SK-N-SH (cell line): ENCODE measurements around the gene ZSCAN21. TPM values are rescaled to one million over a fixed set of nuclear protein-coding genes. Genes with fewer than 3 reads are reported as not detected.

ENCODE experiments used
- CTCF ChIA-PET: fragments of 300-600, 350-600 bp; formaldehyde crosslinking; extraction: SDS; loops from one replicate; lab custom pipeline; 2021; lab: Yijun Ruan, JAX
- POLR2A ChIA-PET: fragments of 350-600 bp; sonication (Branson Sonifier 250); formaldehyde crosslinking; extraction: SDS; loops from one replicate; lab custom pipeline; 2020; ENCODE audit warnings: antibody characterized with exemption, inconsistent platforms; lab: Yijun Ruan, JAX
- DNase-seq: peaks from one replicate; pipeline ENCODE4 v3.0.0; 2012
- H2AFZ ChIP-seq: fragments of 200-600 bp; sonication (generic); 2 replicates; pipeline ENCODE4 v1.8.1; 2016; ENCODE audit warnings: antibody characterized with exemption, mild to moderate bottlenecking, low read depth
- H3F3A ChIP-seq: fragments of 200-600 bp; sonication (generic); replicated peaks from 2 replicates; pipeline ENCODE3; 2016; ENCODE audit warnings: antibody characterized with exemption, mild to moderate bottlenecking; ENCODE audit not compliant: insufficient read depth
- H3K27ac ChIP-seq, 2 experiments: fragments of 200-500 bp in 1 of 2; fragments of 200-600 bp in 1 of 2; sonication (Bioruptor generic) in 1 of 2; sonication (generic), shearing (Covaris generic) in 1 of 2; 2 replicates each; pipeline versions ENCODE4 v1.5.1 to v1.6.1; 2014 to 2016; ENCODE audit warnings: low read depth in 2 of 2, inconsistent platforms in 1 of 2, low read length in 1 of 2, mild to moderate bottlenecking in 1 of 2, mixed read lengths in 1 of 2
- H3K27me3 ChIP-seq: fragments of 200-600 bp; sonication (generic), shearing (Covaris generic); 2 replicates; pipeline ENCODE4 v1.6.1; 2016; ENCODE audit warnings: mixed run types; ENCODE audit not compliant: insufficient read depth
- H3K36me3 ChIP-seq, 2 experiments: fragments of 200-500 bp in 1 of 2; fragments of 200-600 bp in 1 of 2; sonication (Bioruptor generic) in 1 of 2; sonication (generic) in 1 of 2; replicated peaks in 1 of 2; 2 replicates each; pipeline versions ENCODE3 to v1.5.1; 2014 to 2016; ENCODE audit warnings: low read length in 1 of 2, mild to moderate bottlenecking in 1 of 2; ENCODE audit not compliant: insufficient read depth in 2 of 2, control insufficient read depth in 1 of 2
- H3K4me1 ChIP-seq, 2 experiments: fragments of 200-500 bp in 1 of 2; fragments of 200-600 bp in 1 of 2; sonication (Bioruptor generic) in 1 of 2; sonication (generic), shearing (Covaris generic) in 1 of 2; 2 replicates each; pipeline versions ENCODE4 v1.5.1 to v1.6.1; 2014 to 2016; ENCODE audit warnings: low read depth in 1 of 2, low read length in 1 of 2, mixed run types in 1 of 2; ENCODE audit not compliant: insufficient read depth in 2 of 2, control insufficient read depth in 1 of 2
- H3K4me2 ChIP-seq: fragments of 200-600 bp; sonication (generic), shearing (Covaris generic); 2 replicates; pipeline ENCODE4 v1.6.1; 2017; ENCODE audit warnings: mixed run types
- H3K4me3 ChIP-seq, 2 experiments: fragments of 200-500 bp in 1 of 2; fragments of 200-600 bp in 1 of 2; sonication (Bioruptor generic) in 1 of 2; sonication (generic), shearing (Covaris generic) in 1 of 2; 2 replicates each; pipeline versions ENCODE4 v1.5.1 to v1.8.1; 2014 to 2016; ENCODE audit warnings: low read depth in 2 of 2, inconsistent platforms in 1 of 2, low read length in 1 of 2, mild to moderate bottlenecking in 1 of 2, mixed read lengths in 1 of 2, moderate library complexity in 1 of 2
- H3K79me2 ChIP-seq: fragments of 200-600 bp; sonication (generic); 2 replicates; pipeline ENCODE4 v1.8.1; 2017; ENCODE audit warnings: mild to moderate bottlenecking; ENCODE audit not compliant: insufficient read depth
- H3K9ac ChIP-seq: fragments of 200-600 bp; sonication (generic); 2 replicates; pipeline ENCODE4 v1.6.1; 2017; ENCODE audit warnings: mixed run types
- H3K9me2 ChIP-seq: fragments of 200-600 bp; sonication (generic); 2 replicates; pipeline ENCODE4 v1.6.1; 2017; ENCODE audit warnings: mixed run types
- H3K9me3 ChIP-seq: fragments of 200-600 bp; sonication (generic); 2 replicates; pipeline ENCODE4 v1.6.1; 2017; ENCODE audit warnings: mixed run types, mild to moderate bottlenecking, moderate library complexity
- H4K20me1 ChIP-seq: fragments of 200-600 bp; sonication (generic); 2 replicates; pipeline ENCODE4 v1.6.1; 2017; ENCODE audit warnings: mild to moderate bottlenecking, mixed run types; ENCODE audit not compliant: insufficient read depth
- CHD2 ChIP-seq: fragments of 150-350 bp; IDR thresholded peaks from 2 replicates; pipeline ENCODE4 v1.6.1; 2018; ENCODE audit warnings: low read length; ENCODE audit not compliant: partially characterized antibody
- ELF1 ChIP-seq: IDR thresholded peaks from 2 replicates; pipeline ENCODE4 v1.4.0; 2012
- EP300 ChIP-seq, 2 experiments: IDR thresholded peaks; 2 replicates each; pipeline versions ENCODE4 v1.4.0 to v1.6.1; 2012; ENCODE audit warnings: borderline replicate concordance in 1 of 2, low read depth in 1 of 2, low read length in 1 of 2
- EZH2phosphoT487 ChIP-seq: fragments of 200-600 bp; sonication (generic); IDR thresholded peaks from 2 replicates; pipeline ENCODE4 v1.6.1; 2017; ENCODE audit warnings: low read depth, mixed run types, mild to moderate bottlenecking, antibody characterized with exemption, moderate library complexity, borderline replicate concordance
- FOSL2 ChIP-seq: IDR thresholded peaks from 2 replicates; pipeline ENCODE4 v1.4.0; 2012; ENCODE audit warnings: low read depth, mild to moderate bottlenecking, moderate library complexity, borderline replicate concordance
- FOXJ3 ChIP-seq: sonication (generic); formaldehyde crosslinking; IDR thresholded peaks from 2 replicates; pipeline ENCODE4 v1.5.1; 2020; ENCODE audit warnings: mild to moderate bottlenecking, missing genetic modification reagents
- GABPA ChIP-seq: IDR thresholded peaks from 2 replicates; pipeline ENCODE4 v1.4.0; 2012; ENCODE audit warnings: low read depth, mild to moderate bottlenecking
- JUND ChIP-seq: IDR thresholded peaks from 2 replicates; pipeline ENCODE4 v1.4.0; 2012
- MXI1 ChIP-seq: IDR thresholded peaks from 2 replicates; pipeline ENCODE4 v1.6.1; 2012; ENCODE audit warnings: mild to moderate bottlenecking, low read depth, low read length, improper control_type of control experiment
- NRF1 ChIP-seq: IDR thresholded peaks from 2 replicates; pipeline ENCODE4 v1.6.1; 2012; ENCODE audit warnings: low read depth, mild to moderate bottlenecking, low read length
- POLR2AphosphoS5 ChIP-seq: IDR thresholded peaks from 2 replicates; pipeline ENCODE4 v1.6.1; 2012; ENCODE audit warnings: low read depth, low read length
- RAD21 ChIP-seq: IDR thresholded peaks from 2 replicates; pipeline ENCODE4 v1.6.1; 2012; ENCODE audit warnings: mild to moderate bottlenecking, low read length
- RCOR1 ChIP-seq: fragments of 150-350 bp; IDR thresholded peaks from 2 replicates; pipeline ENCODE4 v1.6.1; 2017; ENCODE audit warnings: antibody characterized with exemption, low read length
- RFX5 ChIP-seq: IDR thresholded peaks from 2 replicates; pipeline ENCODE4 v1.6.1; 2012; ENCODE audit warnings: mild to moderate bottlenecking, improper control_type of control experiment, low read length
- RXRA ChIP-seq: IDR thresholded peaks from 2 replicates; pipeline ENCODE4 v1.4.0; 2012; ENCODE audit warnings: low read depth, mild to moderate bottlenecking, borderline replicate concordance
- SMC3 ChIP-seq: IDR thresholded peaks from 2 replicates; pipeline ENCODE4 v1.6.1; 2012; ENCODE audit warnings: low read depth, low read length, improper control_type of control experiment
- TAF1 ChIP-seq: IDR thresholded peaks from 2 replicates; pipeline ENCODE4 v1.6.1; 2012; ENCODE audit warnings: low read depth, mild to moderate bottlenecking, low read length, moderate library complexity, borderline replicate concordance
- TCF12 ChIP-seq: IDR thresholded peaks from 2 replicates; pipeline ENCODE4 v1.4.0; 2012
- TEAD4 ChIP-seq: IDR thresholded peaks from 2 replicates; pipeline ENCODE4 v1.4.0; 2012; ENCODE audit warnings: mild to moderate bottlenecking, borderline replicate concordance; ENCODE audit not compliant: insufficient read depth
- USF1 ChIP-seq: IDR thresholded peaks from 2 replicates; pipeline ENCODE4 v1.4.0; 2012; ENCODE audit warnings: low read depth, borderline replicate concordance
- USF2 ChIP-seq: fragments of 150-350 bp; IDR thresholded peaks from 2 replicates; pipeline ENCODE4 v1.6.1; 2017; ENCODE audit warnings: antibody characterized with exemption, low read length, low read depth, borderline replicate concordance
- YY1 ChIP-seq: IDR thresholded peaks from 2 replicates; pipeline ENCODE4 v1.4.0; 2012; ENCODE audit warnings: low read depth, mild to moderate bottlenecking
- ZBTB33 ChIP-seq: IDR thresholded peaks from 2 replicates; pipeline ENCODE4 v1.4.0; 2012; ENCODE audit warnings: low read depth, borderline replicate concordance
- WGBS: methylation state at CpG from one replicate; pipeline ENCODE4 v1.1.6; 2017; ENCODE audit warnings: low lambda C conversion rate; 5-methylcytosine and 5-hydroxymethylcytosine counted together
- polyA plus RNA-seq, 3 experiments: library from polyadenylated mRNA; depleted of rRNA; stranded (reverse); fragments of >200 nt; gene quantifications; 2 replicates each; pipeline ENCODE4 v1.2.3, GENCODE V29; 2012
- TF ChIP-seq, protein P1 (sequence below): IDR thresholded peaks from 2 replicates; pipeline ENCODE4 v1.6.1; 2012; ENCODE audit warnings: mild to moderate bottlenecking, low read depth, low read length, moderate library complexity
- TF ChIP-seq, protein P2 (sequence below): IDR thresholded peaks from 2 replicates; pipeline ENCODE4 v1.4.0; 2012; ENCODE audit warnings: low read depth

The ZSCAN21 gene
- polyA plus RNA-seq, 1 of the 3 experiments (the other 2 are of a cell fraction), result 17.5 TPM

DNA sequence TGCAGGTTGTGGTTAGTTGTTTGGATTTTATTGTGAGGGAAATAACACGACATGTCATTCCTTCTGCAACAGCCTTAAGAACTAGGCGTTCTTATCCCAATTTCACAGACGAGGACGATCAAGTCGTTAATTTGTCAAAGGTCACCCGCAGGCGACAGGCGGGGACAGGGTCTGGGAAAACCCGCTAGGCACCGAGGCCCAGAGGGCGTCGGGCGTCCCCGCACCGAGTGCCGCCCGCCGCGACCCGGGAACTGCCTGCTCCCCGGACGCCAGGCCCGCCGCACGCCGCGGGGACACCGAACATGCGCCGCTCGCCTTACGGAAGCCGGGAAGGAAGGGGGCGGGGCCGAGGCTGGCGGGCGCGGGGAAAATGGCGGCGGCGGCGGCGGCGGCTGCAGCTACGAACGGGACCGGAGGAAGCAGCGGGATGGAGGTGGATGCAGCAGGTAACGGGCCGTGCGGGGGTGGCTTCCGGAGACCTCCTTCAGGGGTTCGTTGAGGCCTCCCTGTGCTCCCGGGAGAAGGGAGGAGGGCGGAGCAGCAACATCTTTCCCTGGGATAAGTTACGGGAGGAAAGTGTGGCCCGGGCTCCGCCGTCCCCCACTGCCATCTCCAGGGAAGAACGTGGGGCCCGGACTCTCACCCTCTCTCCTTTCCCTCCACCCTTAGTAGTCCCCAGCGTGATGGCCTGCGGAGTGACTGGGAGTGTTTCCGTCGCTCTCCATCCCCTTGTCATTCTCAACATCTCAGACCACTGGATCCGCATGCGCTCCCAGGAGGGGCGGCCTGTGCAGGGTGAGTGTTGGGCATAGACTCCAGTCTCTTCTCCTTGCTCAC, 39.3 kb downstream of the ZSCAN21 start, which contains the start of gene COPS6:
COPS6 (plus strand) TSS at position 349 of the 837 bp plus-strand sequence; CDS start at position 371, 22 bp downstream.
- no peaks in the 10 kb centered on the region for H3K27me3 ChIP-seq
- ChIA-PET POLR2A (interaction anchor here (0.7 to 7.5 kb wide), 4 partner anchors 12 to 341 kb away, joined by 3 to 98 read pairs (median 3); partner anchors contain the start of genes AP4M1, MCM7 and MEPCE), CTCF (interaction anchor here (0.8 to 1.2 kb wide), 5 partner anchors 13 to 159 kb away, joined by 3 to 4 read pairs (median 3); partner anchors contain the start of genes AP4M1 and GJC3)
- peak within 1 kb of the TSS; percentile 64 for H2AFZ ChIP-seq
- peaks cover 25 to 33% of the 10 kb centered on the region in 2 experiments; a peak in 3 of 4 replicates for H3K4me1 ChIP-seq
- H3K9me3 ChIP-seq, result no peaks in the 10 kb centered on the region
- peak within 1 kb of the TSS; percentile 84 to 98 for H3K27ac ChIP-seq
- peak within 1 kb of the TSS; percentile 93 for H3K4me2 ChIP-seq
- peak within 1 kb of the TSS; percentile 71 to 87 for H3K4me3 ChIP-seq
- 3% methylated on average over 38 of the region's 68 CpGs for WGBS
- peaks cover 51% of the 10 kb centered on the region for H3K79me2 ChIP-seq
- no peaks in the 10 kb centered on the region for H3K9me2 ChIP-seq
- H3K36me3 ChIP-seq, result peaks cover 30 to 37% of the 10 kb centered on the region in 2 experiments
- DNase-seq, result peak; percentile 97
- no peaks in the 10 kb centered on the region for H4K20me1 ChIP-seq
- peaks cover 72% of the 10 kb centered on the region for H3F3A ChIP-seq
- peak within 1 kb of the TSS; percentile 87 for H3K9ac ChIP-seq
- TF ChIP-seq JUND (no peak), ZBTB33 (no peak), GABPA (peak; percentile 47; the same call in 1 of the 2 replicates), RAD21 (no peak), FOXJ3 (CRISPR knock-in tag) (no peak), NRF1 (peak; percentile 69), USF2 (no peak), MXI1 (peak; percentile 92), RFX5 (no peak), TAF1 (peak; percentile 99), SMC3 (no peak), ELF1 (peak; percentile 62; the same call in 1 of the 2 replicates), YY1 (peak; percentile 99), TEAD4 (peak; percentile 13; the same call in 1 of the 2 replicates), TCF12 (no peak), USF1 (no peak), EP300 (IDR thresholded peaks at IDR 0.05; ENCODE audit: borderline replicate concordance in 1 of 2, low read depth in 1 of 2, low read length in 1 of 2) (no peak; a peak in 1 of 4 replicates), POLR2AphosphoS5 (peak; percentile 85), RCOR1 (no peak), EZH2phosphoT487 (no peak), CHD2 (no peak), RXRA (no peak), FOSL2 (no peak)
- TF ChIP-seq, protein P1, sequence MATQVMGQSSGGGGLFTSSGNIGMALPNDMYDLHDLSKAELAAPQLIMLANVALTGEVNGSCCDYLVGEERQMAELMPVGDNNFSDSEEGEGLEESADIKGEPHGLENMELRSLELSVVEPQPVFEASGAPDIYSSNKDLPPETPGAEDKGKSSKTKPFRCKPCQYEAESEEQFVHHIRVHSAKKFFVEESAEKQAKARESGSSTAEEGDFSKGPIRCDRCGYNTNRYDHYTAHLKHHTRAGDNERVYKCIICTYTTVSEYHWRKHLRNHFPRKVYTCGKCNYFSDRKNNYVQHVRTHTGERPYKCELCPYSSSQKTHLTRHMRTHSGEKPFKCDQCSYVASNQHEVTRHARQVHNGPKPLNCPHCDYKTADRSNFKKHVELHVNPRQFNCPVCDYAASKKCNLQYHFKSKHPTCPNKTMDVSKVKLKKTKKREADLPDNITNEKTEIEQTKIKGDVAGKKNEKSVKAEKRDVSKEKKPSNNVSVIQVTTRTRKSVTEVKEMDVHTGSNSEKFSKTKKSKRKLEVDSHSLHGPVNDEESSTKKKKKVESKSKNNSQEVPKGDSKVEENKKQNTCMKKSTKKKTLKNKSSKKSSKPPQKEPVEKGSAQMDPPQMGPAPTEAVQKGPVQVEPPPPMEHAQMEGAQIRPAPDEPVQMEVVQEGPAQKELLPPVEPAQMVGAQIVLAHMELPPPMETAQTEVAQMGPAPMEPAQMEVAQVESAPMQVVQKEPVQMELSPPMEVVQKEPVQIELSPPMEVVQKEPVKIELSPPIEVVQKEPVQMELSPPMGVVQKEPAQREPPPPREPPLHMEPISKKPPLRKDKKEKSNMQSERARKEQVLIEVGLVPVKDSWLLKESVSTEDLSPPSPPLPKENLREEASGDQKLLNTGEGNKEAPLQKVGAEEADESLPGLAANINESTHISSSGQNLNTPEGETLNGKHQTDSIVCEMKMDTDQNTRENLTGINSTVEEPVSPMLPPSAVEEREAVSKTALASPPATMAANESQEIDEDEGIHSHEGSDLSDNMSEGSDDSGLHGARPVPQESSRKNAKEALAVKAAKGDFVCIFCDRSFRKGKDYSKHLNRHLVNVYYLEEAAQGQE, result peak; percentile 73; the same call in 1 of the 2 replicates
- TF ChIP-seq, protein P2, sequence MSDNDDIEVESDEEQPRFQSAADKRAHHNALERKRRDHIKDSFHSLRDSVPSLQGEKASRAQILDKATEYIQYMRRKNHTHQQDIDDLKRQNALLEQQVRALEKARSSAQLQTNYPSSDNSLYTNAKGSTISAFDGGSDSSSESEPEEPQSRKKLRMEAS, result peak; percentile 99
